Hepatocyte (in vitro differentiated cells): ENCODE measurements around the gene C11orf65. TPM values are rescaled to one million over a fixed set of nuclear protein-coding genes. Genes with fewer than 3 reads are reported as not detected.
"Not testable (repeated sequence)": the region's sequence is repeated elsewhere in the genome, so short reads cannot be mapped to it uniquely, and the experiment has no call there.

ENCODE experiments used
- DNase-seq: peaks from one replicate; pipeline ENCODE4 v3.0.0-alpha.2; 2016; ENCODE audit warnings: low spot score
- H2AFZ ChIP-seq: fragments of 200-600 bp; sonication (generic); 2 replicates; pipeline ENCODE4 v1.6.0; 2016; ENCODE audit warnings: antibody characterized with exemption, mild to moderate bottlenecking
- H3K27ac ChIP-seq: fragments of 200-600 bp; sonication (generic); 2 replicates; pipeline ENCODE4 v1.5.1; 2016; ENCODE audit warnings: mild to moderate bottlenecking
- H3K27me3 ChIP-seq: fragments of 200-600 bp; sonication (generic); 2 replicates; pipeline ENCODE4 v1.6.1; 2016
- H3K36me3 ChIP-seq: fragments of 200-600 bp; sonication (generic); replicated peaks from 2 replicates; pipeline ENCODE4 v1.5.1; 2016; ENCODE audit warnings: low read depth; ENCODE audit not compliant: insufficient read depth
- H3K4me1 ChIP-seq: fragments of 200-600 bp; sonication (generic); 2 replicates; pipeline ENCODE4 v1.5.1; 2016; ENCODE audit warnings: mild to moderate bottlenecking, moderate library complexity; ENCODE audit not compliant: insufficient read depth
- H3K4me2 ChIP-seq: fragments of 200-600 bp; sonication (generic); 2 replicates; pipeline ENCODE4 v1.6.0; 2016
- H3K4me3 ChIP-seq: fragments of 200-600 bp; sonication (generic); 2 replicates; pipeline ENCODE4 v1.5.1; 2016; ENCODE audit warnings: mild to moderate bottlenecking
- H3K79me2 ChIP-seq: fragments of 200-600 bp; sonication (generic); 2 replicates; pipeline ENCODE4 v1.6.0; 2017; ENCODE audit warnings: mild to moderate bottlenecking
- H3K9me2 ChIP-seq: fragments of 200-600 bp; sonication (generic); replicated peaks from 2 replicates; pipeline ENCODE4 v1.6.0; 2017; ENCODE audit warnings: mild to moderate bottlenecking; ENCODE audit not compliant: insufficient read depth
- H3K9me3 ChIP-seq: fragments of 200-600 bp; sonication (generic); 2 replicates; pipeline ENCODE4 v1.5.1; 2016; ENCODE audit warnings: low read depth, mild to moderate bottlenecking
- H4K20me1 ChIP-seq: fragments of 200-600 bp; sonication (generic); 2 replicates; pipeline ENCODE4 v1.6.0; 2016; ENCODE audit warnings: mild to moderate bottlenecking; ENCODE audit not compliant: insufficient read depth, poor library complexity, severe bottlenecking
- CTCF ChIP-seq: fragments of 200-600 bp; sonication (generic); IDR thresholded peaks from 2 replicates; pipeline ENCODE4 v1.5.1; 2016; ENCODE audit warnings: antibody characterized with exemption, mild to moderate bottlenecking; ENCODE audit not compliant: poor library complexity
- EZH2 ChIP-seq: fragments of 200-600 bp; sonication (generic); IDR thresholded peaks from 2 replicates; pipeline ENCODE4 v1.6.1; 2016; ENCODE audit warnings: antibody characterized with exemption, mild to moderate bottlenecking, borderline replicate concordance
- EZH2phosphoT487 ChIP-seq: fragments of 200-600 bp; sonication (generic); IDR thresholded peaks from one replicate; pipeline ENCODE4 v1.6.1; 2018; ENCODE audit warnings: antibody characterized with exemption, mild to moderate bottlenecking, low read depth, moderate library complexity; ENCODE audit not compliant: unreplicated experiment, severe bottlenecking
- whole genome bisulfite sequencing: methylation state at CpG from one replicate; pipeline ENCODE4 v1.1.6; 2016; ENCODE audit warnings: low lambda C conversion rate; ENCODE audit errors: missing lambda C conversion rate; 5-methylcytosine and 5-hydroxymethylcytosine counted together
- polyA plus RNA-seq: library from polyadenylated mRNA; unstranded; fragments of >200 nt; fragmentation: Nextera tagmentation; extraction: Ambion mirVana; gene quantifications from 2 replicates; pipeline ENCODE4 v1.2.1, GENCODE V29; 2016
- total RNA-seq: library from RNA; depleted of rRNA; stranded (reverse); fragments of >200 nt; gene quantifications from 2 replicates; pipeline ENCODE4 v1.2.3, GENCODE V29; 2014

The C11orf65 gene
- total and polyA plus RNA-seq, 2 experiments from 2014 or later: 0.34 to 0.50 TPM

- no peak for DNase-seq
- TF ChIP-seq CTCF (no peak), EZH2phosphoT487 (no peak), EZH2 (no peak)
Observed at GRCh38 chr11:108431370-108431769, 36.0 kb downstream of the C11orf65 start.

GRCh38 chr11:108417551-108417950 is 49.8 kb downstream of the C11orf65 start:
- not testable (repeated sequence) for DNase-seq

More at GRCh38 chr11:108431370-108431769, 36.0 kb downstream of the C11orf65 start:
- Histone ChIP-seq H3K9me3 (no peaks in the 10 kb centered on the region), H3K9me2 (no peaks in the 10 kb centered on the region), H3K4me2 (no peak overlapping the region), H4K20me1 (no peaks in the 10 kb centered on the region), H3K79me2 (no peaks in the 10 kb centered on the region), H2AFZ (no peak overlapping the region), H3K36me3 (no peaks in the 10 kb centered on the region), H3K27me3 (no peaks in the 10 kb centered on the region), H3K4me3 (no peak overlapping the region), H3K27ac (no peak overlapping the region), H3K4me1 (no peaks in the 10 kb centered on the region)
- 74% methylated on average over 1 of the region's 1 CpG for WGBS

GRCh38 chr11:108414958-108415357 is 52.4 kb downstream of the C11orf65 start:
- Histone ChIP-seq H3K36me3 (no peaks in the 10 kb centered on the region), H3K4me1 (no peaks in the 10 kb centered on the region)
- TF ChIP-seq EZH2phosphoT487: no peak
- no peak for TF ChIP-seq EZH2
- TF ChIP-seq CTCF: no peak

More at GRCh38 chr11:108417551-108417950, 49.8 kb downstream of the C11orf65 start:
- H3K4me3 ChIP-seq, H3K9me2 ChIP-seq, H3K27ac ChIP-seq, H3K79me2 ChIP-seq, H3K27me3 ChIP-seq, H3K4me2 ChIP-seq, H3K9me3 ChIP-seq, H4K20me1 ChIP-seq, H3K36me3 ChIP-seq, H2AFZ ChIP-seq, H3K4me1 ChIP-seq: not testable (repeated sequence)
- TF ChIP-seq CTCF: peak; percentile 22
- WGBS: 78% methylated on average over 2 of the region's 2 CpGs

GRCh38 chr11:108405706-108406105 is 61.6 kb downstream of the C11orf65 start:
- H3K4me1 ChIP-seq: peaks cover 8% of the 10 kb centered on the region
- 81% methylated on average over 1 of the region's 1 CpG for WGBS
- no peak overlapping the region for H3K4me2 ChIP-seq

More at GRCh38 chr11:108414958-108415357, 52.4 kb downstream of the C11orf65 start:
- Histone ChIP-seq H4K20me1 (no peaks in the 10 kb centered on the region), H3K4me3 (no peak overlapping the region), H3K9me2 (no peaks in the 10 kb centered on the region), H3K27ac (no peak overlapping the region), H3K4me2 (no peak overlapping the region), H2AFZ (no peak overlapping the region), H3K79me2 (no peaks in the 10 kb centered on the region), H3K27me3 (no peaks in the 10 kb centered on the region), H3K9me3 (no peaks in the 10 kb centered on the region)
- DNase-seq: no peak

More at GRCh38 chr11:108405706-108406105, 61.6 kb downstream of the C11orf65 start:
- no peak overlapping the region for H2AFZ ChIP-seq
- no peak for DNase-seq
- H3K36me3 ChIP-seq: no peaks in the 10 kb centered on the region
- H3K4me3 ChIP-seq: no peak overlapping the region
- no peak for TF ChIP-seq EZH2phosphoT487
- no peaks in the 10 kb centered on the region for H3K9me2 ChIP-seq
- H3K9me3 ChIP-seq: no peaks in the 10 kb centered on the region
- H3K27me3 ChIP-seq: no peaks in the 10 kb centered on the region
- no peaks in the 10 kb centered on the region for H3K79me2 ChIP-seq
- no peak overlapping the region for H3K27ac ChIP-seq
- H4K20me1 ChIP-seq: no peaks in the 10 kb centered on the region
